GM23338 (cell line): ENCODE results near the gene RPS28.
A peak's percentile ranks its signal among the peaks of the same experiment; 100 is the strongest.

Source experiments
- CREB1 ChIP-seq: fragments of 250-450 bp; sonication (Bioruptor Pico); IDR thresholded peaks from 2 replicates; pipeline ENCODE4 v1.5.0; 2020; ENCODE audit warnings: low read depth, mild to moderate bottlenecking, moderate library complexity
- CTCF ChIP-seq, 2 experiments: fragments of 200-600 bp in 1 of 2; sonication (generic) in 1 of 2; conservative IDR thresholded peaks; 2 replicates each; pipeline versions ENCODE4 v1.5.1 to v1.6.1; 2016 to 2017; ENCODE audit warnings: antibody characterized with exemption in 2 of 2, low read depth in 2 of 2, mild to moderate bottlenecking in 2 of 2, moderate library complexity in 1 of 2
- ETS1 ChIP-seq: IDR thresholded peaks from 2 replicates; pipeline ENCODE4 v1.6.1; 2016; ENCODE audit warnings: antibody characterized with exemption
- EZH2 ChIP-seq: fragments of 200-600 bp; sonication (generic); IDR thresholded peaks from one replicate; pipeline ENCODE4 v1.8.0; 2017; ENCODE audit warnings: antibody characterized with exemption, mild to moderate bottlenecking, low read depth; ENCODE audit not compliant: unreplicated experiment
- EZH2phosphoT487 ChIP-seq: fragments of 200-600 bp; sonication (generic); IDR thresholded peaks from one replicate; pipeline ENCODE4 v1.8.1; 2018; ENCODE audit warnings: antibody characterized with exemption; ENCODE audit not compliant: unreplicated experiment
- JUNB ChIP-seq: IDR thresholded peaks from one replicate; pipeline ENCODE4 v1.6.1; 2016; ENCODE audit warnings: antibody characterized with exemption; ENCODE audit not compliant: unreplicated experiment
- POLR2AphosphoS5 ChIP-seq: IDR thresholded peaks from 2 replicates; pipeline ENCODE4 v1.6.1; 2016; ENCODE audit warnings: antibody characterized with exemption, low read depth
- REST ChIP-seq: IDR thresholded peaks from one replicate; pipeline ENCODE4 v1.6.1; 2018; ENCODE audit warnings: antibody characterized with exemption; ENCODE audit not compliant: unreplicated experiment
- STAT1 ChIP-seq: IDR thresholded peaks from one replicate; pipeline ENCODE4 v1.6.1; 2016; ENCODE audit warnings: antibody characterized with exemption; ENCODE audit not compliant: unreplicated experiment
- ZNF331 ChIP-seq: fragments of 250-450 bp; sonication (Bioruptor Pico); IDR thresholded peaks from 2 replicates; pipeline ENCODE4 v1.5.0; 2020; ENCODE audit warnings: low read depth, mild to moderate bottlenecking, moderate library complexity

- TF ChIP-seq EZH2: no peak
- peak; percentile 5 to 22; a peak in 3 of 4 replicates for TF ChIP-seq CTCF (conservative IDR thresholded peaks at IDR 0.05; ENCODE audit: low read depth in 2 of 2)
- no peak for TF ChIP-seq POLR2AphosphoS5
- no peak for TF ChIP-seq CREB1 (CRISPR knock-in tag)
- no peak for TF ChIP-seq REST
- no peak for TF ChIP-seq EZH2phosphoT487
- no peak for TF ChIP-seq JUNB
- no peak for TF ChIP-seq ETS1
- TF ChIP-seq STAT1: no peak
- TF ChIP-seq ZNF331 (CRISPR knock-in tag): no peak
Measured at GRCh38 chr19:8340341-8341096, 19.2 kb downstream of the RPS28 start.
